ENCODE measurements around the gene IRF2BP1. TPM values are rescaled to one million over a fixed set of nuclear protein-coding genes. Genes with fewer than 3 reads are reported as not detected.

IRF2BP1 gene
- total and polyA plus RNA-seq, 4 donors: 4.9 to 16.8 (median 16.4) TPM

GRCh38 chr19:45863840-45864628 is 21.9 kb downstream of the IRF2BP1 start, which contains the start of gene FOXA3:
TSS of gene FOXA3 (plus strand) at chr19:45864326. CDS start at chr19:45864457, 131 bp downstream.
- no peaks in the 10 kb centered on the region for H3K27me3 ChIP-seq (ENCODE audit: control insufficient read depth in 4 of 4, insufficient read depth in 4 of 4, low read length in 3 of 4)
- no peaks in the 10 kb centered on the region for H3K36me3 ChIP-seq (ENCODE audit: control insufficient read depth in 4 of 4, insufficient read depth in 3 of 4, low read depth in 1 of 4, low read length in 3 of 4)
- peak within 1 kb of the TSS; percentile 98 to 99 for H3K9ac ChIP-seq (ENCODE audit: low read depth in 1 of 2, low read length in 2 of 2)
- DNase-seq (ENCODE audit: low spot score): peak; percentile 71
- peaks cover 9 to 55% (median 37%) of the 10 kb centered on the region in 4 donors for H3K4me1 ChIP-seq (ENCODE audit: control insufficient read depth in 4 of 4, insufficient read depth in 4 of 4, low read length in 3 of 4)
- no peaks in the 10 kb centered on the region for H3K9me3 ChIP-seq (ENCODE audit: control insufficient read depth in 4 of 4, low read length in 3 of 4)
- TF ChIP-seq ATF3 (IDR thresholded peaks at IDR 0.05) (no peak), CTCF (IDR thresholded peaks at IDR 0.05; ENCODE audit: low read depth, low read length, missing input control) (peak; percentile 85), FOXA2 (IDR thresholded peaks at IDR 0.05) (no peak), NR2F2 (IDR thresholded peaks at IDR 0.05) (no peak), YY1 (IDR thresholded peaks at IDR 0.05) (peak; percentile 26), RXRA (IDR thresholded peaks at IDR 0.05) (peak in 1 of 2 donors; percentile 19), RAD21 (IDR thresholded peaks at IDR 0.05) (peak; percentile 84)
- H3K4me3 ChIP-seq (ENCODE audit: low read depth in 1 of 3, low read length in 3 of 3): peak within 1 kb of the TSS; percentile 83 to 92 (median 83)
- H3K27ac ChIP-seq (ENCODE audit: low read depth in 1 of 2, low read length in 2 of 2): peak within 1 kb of the TSS; percentile 96
- WGBS: 2% methylated on average over 71 of the region's 71 CpGs

- peak overlapping the region; percentile 50 to 71 for H3K9ac ChIP-seq (ENCODE audit: low read depth in 1 of 2, low read length in 2 of 2)
- no peaks in the 10 kb centered on the region for H3K27me3 ChIP-seq (ENCODE audit: control insufficient read depth in 4 of 4, insufficient read depth in 4 of 4, low read length in 3 of 4)
- DNase-seq (ENCODE audit: low spot score): no peak
- H3K9me3 ChIP-seq (ENCODE audit: control insufficient read depth in 4 of 4, low read length in 3 of 4): no peaks in the 10 kb centered on the region
- peak overlapping the region; percentile 27 to 92 (median 47) for H3K4me3 ChIP-seq (ENCODE audit: low read depth in 1 of 3, low read length in 3 of 3)
- 2% methylated on average over 22 of the region's 22 CpGs for WGBS
- TF ChIP-seq HNF4G (IDR thresholded peaks at IDR 0.05) (no peak), YY1 (IDR thresholded peaks at IDR 0.05) (peak; percentile 78), JUND (IDR thresholded peaks at IDR 0.05) (no peak), TAF1 (conservative IDR thresholded peaks at IDR 0.05) (no peak), RXRA (IDR thresholded peaks at IDR 0.05) (no peak), GABPA (IDR thresholded peaks at IDR 0.05 in 1 of 2, conservative IDR thresholded peaks at IDR 0.05 in 1 of 2) (no peak)
- H3K36me3 ChIP-seq (ENCODE audit: control insufficient read depth in 4 of 4, insufficient read depth in 3 of 4, low read depth in 1 of 4, low read length in 3 of 4): no peaks in the 10 kb centered on the region
- peaks cover 6 to 51% (median 33%) of the 10 kb centered on the region in 4 donors for H3K4me1 ChIP-seq (ENCODE audit: control insufficient read depth in 4 of 4, insufficient read depth in 4 of 4, low read length in 3 of 4)
- H3K27ac ChIP-seq (ENCODE audit: low read depth in 1 of 2, low read length in 2 of 2): peak overlapping the region; percentile 64 to 93
Measured at GRCh38 chr19:45863335-45863839, 22.6 kb downstream of the IRF2BP1 start.

- under 1% methylated on average over 65 of the region's 65 CpGs for WGBS
- Histone ChIP-seq H3K36me3 (ENCODE audit: control insufficient read depth in 4 of 4, insufficient read depth in 3 of 4, low read depth in 1 of 4, low read length in 3 of 4) (peaks cover 0 to 3% (median 1%) of the 10 kb centered on the region in 4 donors), H3K4me1 (ENCODE audit: control insufficient read depth in 4 of 4, insufficient read depth in 4 of 4, low read length in 3 of 4) (peaks cover 4 to 46% (median 29%) of the 10 kb centered on the region in 4 donors)
- TF ChIP-seq RXRA (IDR thresholded peaks at IDR 0.05) (peak in 1 of 2 donors; percentile 28), GABPA (IDR thresholded peaks at IDR 0.05 in 1 of 2, conservative IDR thresholded peaks at IDR 0.05 in 1 of 2) (peak; percentile 80 to 95), ATF3 (IDR thresholded peaks at IDR 0.05) (no peak), REST (IDR thresholded peaks at IDR 0.05) (peak; percentile 70), RAD21 (IDR thresholded peaks at IDR 0.05) (peak; percentile 33 to 38), NR2F2 (IDR thresholded peaks at IDR 0.05) (no peak), EGR1 (IDR thresholded peaks at IDR 0.05; ENCODE audit: low read depth in 2 of 2) (peak in 1 of 2 donors; percentile 51), SP1 (IDR thresholded peaks at IDR 0.05) (peak; percentile 74), ZBTB33 (IDR thresholded peaks at IDR 0.05) (peak; percentile 87)
Measured at GRCh38 chr19:45862564-45863334, 23.2 kb downstream of the IRF2BP1 start, which contains the start of gene SYMPK. TSS of gene SYMPK (minus strand) at chr19:45863147. CDS start at chr19:45854495, 8,652 bp downstream.

More at GRCh38 chr19:45862564-45863334, 23.2 kb downstream of the IRF2BP1 start, which contains the start of gene SYMPK:
- Histone ChIP-seq H3K4me3 (ENCODE audit: low read depth in 1 of 3, low read length in 3 of 3) (peak within 1 kb of the TSS; percentile 91 to 99 (median 92)), H3K9me3 (ENCODE audit: control insufficient read depth in 4 of 4, low read length in 3 of 4) (no peaks in the 10 kb centered on the region), H3K27ac (ENCODE audit: low read depth in 1 of 2, low read length in 2 of 2) (peak within 1 kb of the TSS; percentile 82 to 93), H3K9ac (ENCODE audit: low read depth in 1 of 2, low read length in 2 of 2) (peak within 1 kb of the TSS; percentile 64 to 79), H3K27me3 (ENCODE audit: control insufficient read depth in 4 of 4, insufficient read depth in 4 of 4, low read length in 3 of 4) (no peaks in the 10 kb centered on the region)
- DNase-seq (ENCODE audit: low spot score): peak; percentile 97

Data from liver (tissue), 9 donors.